IMR-90 (cell line): ENCODE measurements around the gene SFXN2.

Experiments used
- MAFK ChIP-seq: IDR thresholded peaks from 2 replicates; pipeline ENCODE4 v1.6.1; 2012; ENCODE audit warnings: low read depth, low read length, improper control_type of control experiment
- RFX5 ChIP-seq: IDR thresholded peaks from 2 replicates; pipeline ENCODE4 v1.8.0; 2012; ENCODE audit warnings: low read depth, mild to moderate bottlenecking, low read length, moderate library complexity
- TF ChIP-seq, protein P1 (sequence below): conservative IDR thresholded peaks from 2 replicates; pipeline ENCODE4 v1.5.1; 2012; ENCODE audit warnings: mild to moderate bottlenecking, low read depth, low read length, improper control_type of control experiment

DNA sequence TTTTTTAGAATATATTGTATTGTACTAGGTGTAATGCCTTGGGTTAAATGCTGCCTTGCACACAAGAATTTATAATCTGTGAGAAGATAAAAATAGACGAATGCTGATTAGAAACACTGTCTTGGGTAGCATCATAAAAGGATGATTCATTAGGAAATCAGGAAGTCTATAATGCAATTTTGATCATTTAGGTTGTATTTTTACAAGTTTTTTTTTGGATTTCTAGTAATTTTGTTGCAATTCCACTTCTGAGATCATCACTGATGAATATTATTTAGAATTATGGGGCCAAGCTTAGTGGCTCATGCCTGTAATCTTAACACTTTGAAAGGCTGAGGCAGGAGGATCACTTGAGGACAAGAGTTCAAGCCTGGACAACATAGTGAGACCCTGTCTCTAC, 58.9 kb downstream of the SFXN2 start:
- TF ChIP-seq RFX5 (no peak), MAFK (no peak)
- TF ChIP-seq, protein P1, sequence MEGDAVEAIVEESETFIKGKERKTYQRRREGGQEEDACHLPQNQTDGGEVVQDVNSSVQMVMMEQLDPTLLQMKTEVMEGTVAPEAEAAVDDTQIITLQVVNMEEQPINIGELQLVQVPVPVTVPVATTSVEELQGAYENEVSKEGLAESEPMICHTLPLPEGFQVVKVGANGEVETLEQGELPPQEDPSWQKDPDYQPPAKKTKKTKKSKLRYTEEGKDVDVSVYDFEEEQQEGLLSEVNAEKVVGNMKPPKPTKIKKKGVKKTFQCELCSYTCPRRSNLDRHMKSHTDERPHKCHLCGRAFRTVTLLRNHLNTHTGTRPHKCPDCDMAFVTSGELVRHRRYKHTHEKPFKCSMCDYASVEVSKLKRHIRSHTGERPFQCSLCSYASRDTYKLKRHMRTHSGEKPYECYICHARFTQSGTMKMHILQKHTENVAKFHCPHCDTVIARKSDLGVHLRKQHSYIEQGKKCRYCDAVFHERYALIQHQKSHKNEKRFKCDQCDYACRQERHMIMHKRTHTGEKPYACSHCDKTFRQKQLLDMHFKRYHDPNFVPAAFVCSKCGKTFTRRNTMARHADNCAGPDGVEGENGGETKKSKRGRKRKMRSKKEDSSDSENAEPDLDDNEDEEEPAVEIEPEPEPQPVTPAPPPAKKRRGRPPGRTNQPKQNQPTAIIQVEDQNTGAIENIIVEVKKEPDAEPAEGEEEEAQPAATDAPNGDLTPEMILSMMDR, result no peak
